ENCODE measurements around the gene CCDC34. TPM values are rescaled to one million over a fixed set of nuclear protein-coding genes. Genes with fewer than 3 reads are reported as not detected.

CCDC34 gene
- total RNA-seq, 1 donor from 2014 or later: 4.8 TPM

DNA sequence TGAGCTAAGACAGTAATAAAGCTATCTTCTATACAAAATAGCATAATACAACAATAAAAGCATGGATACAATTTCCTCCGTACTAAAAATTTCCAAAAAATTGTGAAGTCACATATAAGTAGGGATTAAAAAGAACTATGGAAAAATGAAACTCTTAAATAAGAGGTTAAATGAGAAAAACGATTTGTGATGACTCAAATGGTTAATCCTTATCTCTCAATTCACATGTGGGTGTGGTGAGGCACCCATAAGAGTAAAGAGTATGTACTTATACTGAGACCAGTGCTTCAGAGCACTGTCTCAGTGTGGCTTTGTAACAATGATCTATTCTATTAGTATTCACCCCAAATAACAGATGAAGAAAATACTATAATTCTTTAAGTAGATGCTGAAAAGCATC, 25.0 kb upstream of the CCDC34 start:
- Mint-ChIP-seq H3K4me3 (ENCODE audit: unreplicated experiment) (no peak overlapping the region), H3K4me1 (ENCODE audit: unreplicated experiment) (peaks cover 89% of the 10 kb centered on the region), H3K9me3 (ENCODE audit: unreplicated experiment) (no peaks in the 10 kb centered on the region), H3K36me3 (ENCODE audit: unreplicated experiment) (peaks cover 15% of the 10 kb centered on the region), H3K27ac (ENCODE audit: unreplicated experiment) (no peak overlapping the region), H3K27me3 (ENCODE audit: unreplicated experiment) (no peaks in the 10 kb centered on the region)
- no peak for TF ChIP-seq CTCF (IDR thresholded peaks at IDR 0.05)
- no peak for DNase-seq (ENCODE audit: extremely low spot score, unreplicated experiment)

- Mint-ChIP-seq H3K36me3 (ENCODE audit: unreplicated experiment) (peaks cover 16% of the 10 kb centered on the region), H3K4me3 (ENCODE audit: unreplicated experiment) (no peak overlapping the region), H3K27ac (ENCODE audit: unreplicated experiment) (no peak overlapping the region), H3K27me3 (ENCODE audit: unreplicated experiment) (no peaks in the 10 kb centered on the region), H3K4me1 (ENCODE audit: unreplicated experiment) (peaks cover 84% of the 10 kb centered on the region), H3K9me3 (ENCODE audit: unreplicated experiment) (no peaks in the 10 kb centered on the region)
- no peak for TF ChIP-seq CTCF (IDR thresholded peaks at IDR 0.05)
- DNase-seq (ENCODE audit: extremely low spot score, unreplicated experiment): no peak
Measured at GRCh38 chr11:27387362-27387761, 24.3 kb upstream of the CCDC34 start.

DNA sequence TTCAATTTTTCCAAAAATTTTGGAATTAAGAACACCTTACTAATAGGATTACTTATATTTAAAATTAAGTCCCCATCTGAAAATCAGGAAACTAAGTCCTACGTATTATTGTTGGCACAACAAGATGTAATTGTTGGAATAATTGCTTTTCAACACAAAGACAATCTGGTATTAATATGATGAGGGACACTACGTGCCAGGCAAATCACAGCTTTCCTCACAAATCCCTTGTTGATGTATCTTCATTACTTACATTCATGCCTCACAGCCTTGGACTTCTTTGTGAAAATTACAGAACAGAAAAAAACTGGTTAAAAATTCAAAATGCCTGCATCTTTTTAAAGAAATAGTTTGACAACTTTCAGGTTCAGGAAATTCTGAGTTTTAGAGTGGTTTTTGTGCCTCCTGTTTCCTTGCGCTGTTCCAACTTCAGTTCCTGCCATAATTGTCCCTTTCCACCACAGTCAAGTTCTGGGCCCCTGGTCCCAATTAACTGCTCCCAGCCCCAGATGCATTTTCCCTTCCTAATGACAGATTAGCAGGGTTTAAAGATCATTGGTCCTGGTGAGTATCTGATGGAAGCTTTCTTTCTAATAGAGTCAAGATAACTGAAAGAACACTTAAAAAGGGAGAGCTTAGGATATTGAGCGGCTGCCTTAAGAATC, 23.3 kb upstream of the CCDC34 start:
- DNase-seq (ENCODE audit: extremely low spot score, unreplicated experiment): no peak
- peaks cover 21% of the 10 kb centered on the region for H3K36me3 Mint-ChIP-seq (ENCODE audit: unreplicated experiment)
- H3K9me3 Mint-ChIP-seq (ENCODE audit: unreplicated experiment): no peaks in the 10 kb centered on the region
- peak overlapping the region; percentile 94 for H3K27ac Mint-ChIP-seq (ENCODE audit: unreplicated experiment)
- H3K4me1 Mint-ChIP-seq (ENCODE audit: unreplicated experiment): peaks cover 76% of the 10 kb centered on the region
- no peak for TF ChIP-seq CTCF (IDR thresholded peaks at IDR 0.05)
- H3K27me3 Mint-ChIP-seq (ENCODE audit: unreplicated experiment): no peaks in the 10 kb centered on the region
- H3K4me3 Mint-ChIP-seq (ENCODE audit: unreplicated experiment): no peak overlapping the region

- Mint-ChIP-seq H3K27me3 (ENCODE audit: unreplicated experiment) (no peaks in the 10 kb centered on the region), H3K27ac (ENCODE audit: unreplicated experiment) (peak overlapping the region; percentile 94), H3K9me3 (ENCODE audit: unreplicated experiment) (no peaks in the 10 kb centered on the region), H3K4me1 (ENCODE audit: unreplicated experiment) (peaks cover 66% of the 10 kb centered on the region), H3K4me3 (ENCODE audit: unreplicated experiment) (peak overlapping the region; percentile 57), H3K36me3 (ENCODE audit: unreplicated experiment) (peaks cover 28% of the 10 kb centered on the region)
- no peak for DNase-seq (ENCODE audit: extremely low spot score, unreplicated experiment)
- TF ChIP-seq CTCF (IDR thresholded peaks at IDR 0.05): no peak
Measured at GRCh38 chr11:27385245-27385644, 22.2 kb upstream of the CCDC34 start.

DNA sequence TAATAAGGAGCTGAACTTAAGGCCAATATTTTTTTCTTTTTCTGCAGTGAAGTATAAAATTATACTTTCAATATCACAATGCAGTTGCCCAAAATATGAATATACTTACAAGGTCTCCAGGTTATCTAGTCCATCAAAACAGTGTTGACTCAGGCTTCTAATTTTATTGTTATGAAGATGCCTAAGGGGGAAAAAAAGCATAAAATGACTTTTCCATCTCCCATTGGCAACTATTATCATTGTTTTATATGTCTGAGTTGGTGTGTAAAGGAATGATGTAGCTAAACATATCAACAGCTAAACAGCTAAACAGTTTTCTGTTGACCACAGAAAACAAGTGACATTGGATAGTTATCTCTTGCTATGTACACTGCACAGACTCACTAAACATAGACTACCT, 21.2 kb upstream of the CCDC34 start:
- Mint-ChIP-seq H3K27me3 (ENCODE audit: unreplicated experiment) (no peaks in the 10 kb centered on the region), H3K36me3 (ENCODE audit: unreplicated experiment) (peaks cover 37% of the 10 kb centered on the region), H3K9me3 (ENCODE audit: unreplicated experiment) (no peaks in the 10 kb centered on the region), H3K27ac (ENCODE audit: unreplicated experiment) (peak overlapping the region; percentile 94), H3K4me3 (ENCODE audit: unreplicated experiment) (no peak overlapping the region), H3K4me1 (ENCODE audit: unreplicated experiment) (peaks cover 60% of the 10 kb centered on the region)
- no peak for TF ChIP-seq CTCF (IDR thresholded peaks at IDR 0.05)
- DNase-seq (ENCODE audit: extremely low spot score, unreplicated experiment): no peak
